Naive thymus-derived CD4-positive, alpha-beta T cell (primary cell): ENCODE results near the gene FGG. TPM values are rescaled to one million over a fixed set of nuclear protein-coding genes. Genes with fewer than 3 reads are reported as not detected.

Source experiments
- ATAC-seq: fragments of 150-1000 bp; cut with Tn5 transposase; 2 replicates; pipeline ENCODE4 v1.10.0; 2021; ENCODE audit warnings: mild to moderate bottlenecking, moderate library complexity
- CTCF ChIA-PET: fragments of 350-600 bp; sonication (Branson Sonifier 250); formaldehyde crosslinking; loops from one replicate; lab custom pipeline; 2021; ENCODE audit warnings: antibody characterized with exemption; lab: Charles Lee
- POLR2A ChIA-PET: fragments of 350-600 bp; sonication (Branson Sonifier 250); formaldehyde crosslinking; loops from one replicate; lab custom pipeline; 2021; ENCODE audit warnings: antibody characterized with exemption, inconsistent platforms; lab: Charles Lee
- DNase-seq, 9 donors: peaks; one replicate each; pipeline versions ENCODE4 v3.0.0 to v3.0.0-alpha.2; 2020 to 2022; ENCODE audit warnings: mixed read lengths in 1 of 9
- H3K27ac ChIP-seq: one replicate; pipeline ENCODE4 v1.7.0; 2013; ENCODE audit warnings: mild to moderate bottlenecking, low read depth, low read length, moderate library complexity
- H3K27me3 ChIP-seq, 2 donors: one replicate each; pipeline ENCODE4 v1.7.0; 2013; ENCODE audit warnings: low read length in 2 of 2, mild to moderate bottlenecking in 2 of 2, moderate library complexity in 2 of 2; ENCODE audit not compliant: control insufficient read depth in 2 of 2, insufficient read depth in 2 of 2
- H3K36me3 ChIP-seq, 3 experiments: 1 replicate in 2 of 3; 2 replicates in 1 of 3; pipeline ENCODE4 v1.7.0; 2013; ENCODE audit warnings: low read length in 3 of 3, mild to moderate bottlenecking in 3 of 3, moderate library complexity in 1 of 3; ENCODE audit not compliant: insufficient read depth in 3 of 3, control insufficient read depth in 2 of 3
- H3K4me1 ChIP-seq, 2 donors: one replicate each; pipeline ENCODE4 v1.7.0; 2013; ENCODE audit warnings: low read length in 2 of 2, mild to moderate bottlenecking in 2 of 2, moderate library complexity in 1 of 2; ENCODE audit not compliant: control insufficient read depth in 2 of 2, insufficient read depth in 2 of 2
- H3K4me3 ChIP-seq: 2 replicates; pipeline ENCODE4 v1.7.0; 2013; ENCODE audit warnings: mild to moderate bottlenecking, low read length
- H3K9me3 ChIP-seq, 3 experiments: 1 replicate in 2 of 3; 2 replicates in 1 of 3; pipeline ENCODE4 v1.7.0; 2013; ENCODE audit warnings: low read length in 3 of 3; ENCODE audit not compliant: control insufficient read depth in 2 of 3
- H3K27ac Mint-ChIP-seq, 9 donors: one replicate each; pipeline ENCODE4 v1.8.0; 2020 to 2022; ENCODE audit warnings: mixed read lengths in 9 of 9, mild to moderate bottlenecking in 8 of 9, moderate library complexity in 5 of 9, inconsistent platforms in 2 of 9
- H3K27me3 Mint-ChIP-seq, 5 donors: one replicate each; pipeline ENCODE4 v1.8.0; 2021 to 2022; ENCODE audit warnings: mixed read lengths in 5 of 5, mild to moderate bottlenecking in 1 of 5
- H3K36me3 Mint-ChIP-seq, 5 donors: one replicate each; pipeline ENCODE4 v1.8.0; 2020 to 2022; ENCODE audit warnings: mixed read lengths in 5 of 5, mild to moderate bottlenecking in 3 of 5, inconsistent platforms in 1 of 5
- H3K4me1 Mint-ChIP-seq, 7 donors: one replicate each; pipeline ENCODE4 v1.8.0; 2020 to 2022; ENCODE audit warnings: mixed read lengths in 7 of 7, mild to moderate bottlenecking in 3 of 7, inconsistent platforms in 1 of 7
- H3K4me3 Mint-ChIP-seq, 10 donors: one replicate each; pipeline ENCODE4 v1.8.0; 2020 to 2022; ENCODE audit warnings: mild to moderate bottlenecking in 10 of 10, mixed read lengths in 10 of 10, moderate library complexity in 6 of 10, inconsistent platforms in 2 of 10
- H3K9me3 Mint-ChIP-seq, 11 donors: one replicate each; pipeline ENCODE4 v1.8.0; 2020 to 2022; ENCODE audit warnings: mixed read lengths in 11 of 11, mild to moderate bottlenecking in 4 of 11, inconsistent platforms in 1 of 11, moderate library complexity in 1 of 11
- intact Hi-C, 2 donors: fragments of 100-400 bp; cut with micrococcal nuclease; formaldehyde crosslinking; loops; one replicate each; pipeline ENCODE4 v1.15.1; 2023
- polyA plus RNA-seq, 2 donors: library from polyadenylated mRNA; unstranded; fragments of 300-500 nt; fragmentation: Illumina TruSeq; gene quantifications; one replicate each; pipeline ENCODE4 v1.2.3, GENCODE V29; 2021
- total RNA-seq, 6 experiments: library from RNA in 5 of 6; stranded (reverse) in 5 of 6; gene quantifications; 1 replicate in 5 of 6; 2 replicates in 1 of 6; pipeline ENCODE4 v1.2.3 and lab custom pipeline; 2021 to 2026

The FGG gene
- total and polyA plus RNA-seq, 7 experiments from 2014 or later: not detected

- no peak overlapping the region for H3K4me3 ChIP-seq
- no peak for DNase-seq
- POLR2A ChIA-PET: no interaction called here
These were observed 3.8 kb downstream of the FGG start for GRCh38 chr4:154608361-154609252.

GRCh38 chr4:154606728-154607723, 5.4 kb downstream of the FGG start:
- H3K4me1 ChIP-seq: no peaks in the 10 kb centered on the region
- Mint-ChIP-seq H3K4me1 (peaks cover 0 to 6% (median 0%) of the 10 kb centered on the region in 7 donors), H3K36me3 (no peaks in the 10 kb centered on the region), H3K27ac (no peak overlapping the region), H3K4me3 (no peak overlapping the region), H3K27me3 (peaks cover 28 to 48% (median 35%) of the 10 kb centered on the region in 5 donors), H3K9me3 (peaks cover 0 to 2% (median 0%) of the 10 kb centered on the region in 11 donors)
- CTCF ChIA-PET: no interaction called here
- no peak overlapping the region for H3K4me3 ChIP-seq
- H3K9me3 ChIP-seq: no peaks in the 10 kb centered on the region
- DNase-seq: no peak
- H3K27me3 ChIP-seq: no peaks in the 10 kb centered on the region
- no peak overlapping the region for H3K27ac ChIP-seq
- no peaks in the 10 kb centered on the region for H3K36me3 ChIP-seq
- POLR2A ChIA-PET: no interaction called here
- ATAC-seq: no peak
- intact Hi-C loops: no loop called here

More at GRCh38 chr4:154608361-154609252, 3.8 kb downstream of the FGG start:
- Histone ChIP-seq H3K9me3 (no peaks in the 10 kb centered on the region), H3K4me1 (no peaks in the 10 kb centered on the region), H3K36me3 (no peaks in the 10 kb centered on the region), H3K27ac (no peak overlapping the region), H3K27me3 (no peaks in the 10 kb centered on the region)
- Mint-ChIP-seq H3K4me3 (no peak overlapping the region), H3K27me3 (peaks cover 22 to 52% (median 30%) of the 10 kb centered on the region in 5 donors), H3K36me3 (no peaks in the 10 kb centered on the region), H3K4me1 (no peaks in the 10 kb centered on the region), H3K27ac (no peak overlapping the region), H3K9me3 (peaks cover 0 to 2% (median 0%) of the 10 kb centered on the region in 11 donors)
- intact Hi-C loops: no loop called here
- ATAC-seq: no peak
- CTCF ChIA-PET: no interaction called here

GRCh38 chr4:154604696-154605200, 7.7 kb downstream of the FGG start:
- Histone ChIP-seq H3K4me3 (no peak overlapping the region), H3K36me3 (no peaks in the 10 kb centered on the region), H3K27me3 (no peaks in the 10 kb centered on the region), H3K27ac (no peak overlapping the region), H3K9me3 (no peaks in the 10 kb centered on the region), H3K4me1 (no peaks in the 10 kb centered on the region)
- CTCF ChIA-PET: no interaction called here
- Mint-ChIP-seq H3K9me3 (peaks cover 0 to 2% (median 0%) of the 10 kb centered on the region in 11 donors), H3K4me1 (peaks cover 0 to 6% (median 0%) of the 10 kb centered on the region in 7 donors), H3K27ac (no peak overlapping the region), H3K4me3 (no peak overlapping the region), H3K36me3 (no peaks in the 10 kb centered on the region), H3K27me3 (peaks cover 40 to 48% (median 42%) of the 10 kb centered on the region in 5 donors)
- POLR2A ChIA-PET: no interaction called here
- ATAC-seq (no peak), DNase-seq (no peak)
- intact Hi-C loops: no loop called here

- Mint-ChIP-seq H3K4me3 (no peak overlapping the region), H3K4me1 (peaks cover 0 to 6% (median 0%) of the 10 kb centered on the region in 7 donors), H3K27ac (no peak overlapping the region), H3K27me3 (peaks cover 31 to 41% (median 37%) of the 10 kb centered on the region in 5 donors), H3K9me3 (peaks cover 0 to 2% (median 0%) of the 10 kb centered on the region in 11 donors), H3K36me3 (no peaks in the 10 kb centered on the region)
- Histone ChIP-seq H3K4me1 (no peaks in the 10 kb centered on the region), H3K27ac (no peak overlapping the region), H3K4me3 (no peak overlapping the region), H3K27me3 (no peaks in the 10 kb centered on the region), H3K9me3 (no peaks in the 10 kb centered on the region), H3K36me3 (no peaks in the 10 kb centered on the region)
- POLR2A ChIA-PET: no interaction called here
- DNase-seq: no peak
- no peak for ATAC-seq
- intact Hi-C loops: no loop called here
- CTCF ChIA-PET: no interaction called here
These were observed 9.2 kb downstream of the FGG start for GRCh38 chr4:154603033-154603943.

- H3K4me1 Mint-ChIP-seq: peaks cover 0 to 6% (median 0%) of the 10 kb centered on the region in 7 donors
- DNase-seq (no peak), ATAC-seq (no peak)
- Histone ChIP-seq H3K4me3 (no peak overlapping the region), H3K27me3 (no peaks in the 10 kb centered on the region), H3K4me1 (no peaks in the 10 kb centered on the region), H3K27ac (no peak overlapping the region), H3K9me3 (no peaks in the 10 kb centered on the region), H3K36me3 (no peaks in the 10 kb centered on the region)
- H3K9me3 Mint-ChIP-seq: peaks cover 0 to 2% (median 0%) of the 10 kb centered on the region in 11 donors
- H3K4me3 Mint-ChIP-seq: no peak overlapping the region
- intact Hi-C loops: no loop called here
- ChIA-PET CTCF (no interaction called here), POLR2A (no interaction called here)
- H3K36me3 Mint-ChIP-seq: no peaks in the 10 kb centered on the region
- H3K27me3 Mint-ChIP-seq: peaks cover 30 to 44% (median 39%) of the 10 kb centered on the region in 5 donors
- H3K27ac Mint-ChIP-seq: no peak overlapping the region
These were observed 9.9 kb downstream of the FGG start for GRCh38 chr4:154602404-154603020.
